ENCODE measurements around the gene RASGEF1B.

RASGEF1B gene

DNA sequence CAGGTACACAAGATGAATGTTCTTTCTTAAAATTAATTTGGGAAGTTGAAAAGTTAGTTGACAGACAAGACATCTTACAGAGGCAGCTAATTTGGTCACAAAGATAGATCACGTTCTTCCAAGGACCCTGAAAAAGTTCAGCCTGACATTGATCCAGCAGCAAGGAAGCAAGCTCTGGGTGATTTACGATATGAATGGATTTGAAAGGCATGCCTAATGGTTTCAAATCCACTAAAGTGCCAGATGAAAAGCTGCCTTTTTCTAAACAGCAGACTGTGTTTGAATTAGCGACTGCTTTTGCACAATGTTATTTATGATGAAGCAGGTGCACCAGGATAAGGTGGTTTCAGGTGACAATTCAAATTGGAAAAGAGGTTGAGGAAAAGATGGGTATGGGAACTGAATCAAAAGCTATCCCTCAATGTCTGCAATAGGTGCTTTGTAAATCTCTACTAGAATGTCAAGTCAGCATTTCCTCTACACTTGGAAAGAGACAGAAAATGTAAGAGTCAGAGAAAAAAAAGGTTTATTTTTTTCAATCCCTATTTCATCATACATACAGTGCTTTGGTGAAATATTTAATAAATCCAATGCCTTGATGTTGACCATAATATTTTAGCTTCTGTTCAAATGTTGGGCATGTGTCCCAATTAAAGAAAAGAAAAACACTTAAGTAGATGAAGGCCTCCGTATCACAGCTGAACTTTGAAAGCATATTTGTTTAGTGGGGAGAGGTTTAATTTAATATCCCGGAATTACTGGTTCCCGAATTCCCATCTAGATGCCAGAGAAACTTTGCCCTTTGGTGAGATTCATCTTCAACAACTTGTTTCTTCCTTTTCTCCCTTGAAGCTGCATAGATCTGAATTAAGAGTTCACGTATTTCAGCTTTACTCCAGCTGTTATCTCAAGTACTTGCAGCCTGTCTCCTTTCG is 6.0 kb downstream of the RASGEF1B start:
- DNase-seq, result no peak

DNA sequence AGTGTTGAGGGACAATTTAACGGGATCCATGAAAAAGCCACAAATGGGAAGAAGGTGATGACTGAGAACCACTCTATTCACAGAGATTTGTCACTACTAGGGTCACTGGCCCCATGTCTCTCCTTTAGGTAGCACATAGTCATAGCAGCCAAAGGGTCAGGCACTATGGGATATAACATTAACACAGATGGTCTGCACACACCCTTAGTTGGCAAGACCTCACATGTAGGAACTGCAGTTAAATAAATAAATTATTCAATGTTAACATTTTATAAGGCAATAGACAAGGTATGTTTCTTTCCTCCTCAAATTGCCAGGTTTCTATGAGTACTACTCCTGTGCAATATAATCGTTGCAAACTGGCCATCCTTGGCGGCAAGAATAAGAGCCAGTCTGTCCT is 10.9 kb downstream of the RASGEF1B start:
- no peak for DNase-seq

DNA sequence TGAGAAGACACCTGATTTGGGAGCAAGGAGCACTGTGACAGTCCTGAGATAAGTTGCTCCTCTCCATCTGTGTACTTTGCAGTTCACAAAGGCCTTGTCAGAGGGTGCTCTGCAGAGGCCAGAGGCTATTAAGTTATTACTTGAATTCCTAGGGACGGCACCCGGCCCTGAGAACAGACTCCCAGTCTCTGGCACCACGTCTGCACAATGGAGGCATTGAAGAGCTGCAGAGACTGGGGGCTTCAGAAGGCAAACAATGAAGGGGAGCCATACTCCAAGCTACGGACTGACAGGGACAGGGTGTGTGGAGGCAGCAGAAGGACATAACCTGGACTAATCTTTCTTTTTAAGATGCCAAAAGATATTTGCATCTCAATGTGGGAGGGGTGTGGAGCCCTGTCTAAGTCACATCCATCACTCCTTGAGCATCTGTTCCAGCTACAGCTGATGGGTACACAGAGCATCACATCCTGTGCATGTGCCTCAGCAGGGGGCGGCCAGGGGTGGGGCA is 11.5 kb downstream of the RASGEF1B start:
- no peak for DNase-seq

DNA sequence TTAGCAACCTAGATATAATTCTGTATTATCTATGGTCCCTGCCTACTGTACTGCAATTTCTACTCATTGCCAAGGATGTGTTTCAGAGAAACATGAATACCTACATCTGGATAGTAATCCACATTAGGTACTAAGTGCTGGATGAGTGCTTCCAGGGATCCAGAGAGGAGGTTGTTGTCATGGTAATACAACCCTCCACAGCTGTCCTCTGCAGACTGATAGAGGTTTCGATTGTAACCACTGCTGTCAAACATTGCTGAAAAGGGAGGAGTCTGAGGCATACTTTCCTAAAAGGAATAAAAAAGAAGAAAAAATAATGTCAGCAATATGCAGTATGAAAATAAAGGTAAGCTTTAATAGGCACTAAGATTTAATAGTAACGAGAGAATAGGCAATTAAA is 12.5 kb downstream of the RASGEF1B start:
- DNase-seq, result no peak

DNA sequence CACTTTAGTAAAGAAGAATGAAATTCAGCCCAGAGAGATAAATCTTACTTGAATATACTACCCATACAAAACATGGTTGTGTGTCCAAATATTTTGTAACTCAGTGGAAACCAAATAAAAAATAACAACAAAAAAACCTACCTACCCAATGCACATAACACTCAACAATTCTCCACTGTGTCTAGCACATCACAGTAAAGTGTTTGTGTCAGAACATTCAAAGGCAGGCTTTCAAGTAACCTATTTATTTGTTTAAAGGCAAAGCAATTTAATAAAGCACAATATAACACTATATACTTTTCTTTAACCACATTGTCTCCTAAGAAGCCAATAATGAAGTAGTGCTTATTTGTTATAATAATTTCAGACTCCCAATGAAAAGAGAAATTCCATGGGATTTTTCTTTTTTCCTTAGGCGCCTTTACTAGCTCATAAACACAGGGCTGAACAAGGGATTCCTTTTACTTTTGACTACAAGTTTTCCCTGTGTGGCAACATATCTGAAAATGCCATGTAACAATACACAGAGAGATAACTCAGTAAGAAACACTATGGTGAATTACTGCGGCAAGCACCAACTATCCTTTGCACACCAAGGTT is 13.7 kb downstream of the RASGEF1B start:
- DNase-seq, result no peak

DNA sequence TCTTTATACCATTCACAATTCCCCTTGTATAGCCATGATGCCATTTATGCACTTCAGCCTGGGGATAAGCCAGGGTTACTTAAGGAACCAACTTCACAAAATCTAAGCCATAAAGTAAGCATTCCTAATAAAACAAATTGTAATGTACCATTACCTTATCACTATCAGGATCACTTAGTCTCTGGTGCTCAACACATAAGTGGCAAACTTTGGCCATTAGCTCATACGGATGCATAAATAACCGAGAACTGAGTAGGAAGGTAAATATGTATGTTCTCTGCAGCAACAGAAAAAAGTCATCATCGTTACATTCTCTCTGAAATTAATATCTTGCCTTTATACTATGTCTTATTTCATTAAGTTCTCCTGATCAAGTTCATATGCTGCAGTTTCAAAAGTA is 14.4 kb downstream of the RASGEF1B start:
- DNase-seq, result no peak

DNA sequence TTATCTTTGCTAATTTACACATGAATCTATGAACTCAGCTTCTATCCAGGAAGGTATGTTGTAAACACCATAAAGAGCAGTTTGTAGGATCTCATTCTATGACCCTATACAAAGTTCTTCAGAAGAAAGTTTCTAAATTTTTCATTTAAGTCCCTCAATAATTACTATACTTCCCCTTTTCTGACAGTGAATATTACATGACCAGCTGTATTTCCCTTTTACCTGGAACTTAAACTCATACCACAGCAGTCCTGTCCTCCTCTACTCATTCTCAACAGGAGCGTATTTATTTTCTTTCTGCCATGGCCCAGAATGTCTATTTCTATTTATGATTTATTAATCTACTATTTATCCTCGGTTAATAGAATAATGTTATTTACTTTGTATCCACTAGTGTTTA is 15.8 kb downstream of the RASGEF1B start:
- no peak for DNase-seq

DNA sequence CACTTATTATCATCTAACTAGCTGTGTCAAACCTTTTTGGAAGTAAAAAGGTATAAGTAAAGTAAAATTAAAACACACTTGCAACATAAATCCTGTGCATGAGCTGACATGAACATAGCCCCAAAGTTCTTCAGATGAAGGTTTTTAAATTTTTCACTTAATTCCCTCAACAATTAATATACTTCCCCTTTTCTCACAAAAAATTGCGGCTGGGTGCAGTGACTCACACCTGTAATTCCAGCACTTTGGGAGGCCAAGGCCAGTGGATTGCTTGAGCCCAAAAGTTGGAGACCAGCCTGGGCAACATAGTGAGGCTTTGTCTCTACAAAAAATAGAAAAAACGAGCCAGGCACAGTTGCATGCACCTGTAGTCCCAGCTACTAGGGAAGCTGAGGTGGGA is 16.8 kb downstream of the RASGEF1B start:
- no peak for DNase-seq

DNA sequence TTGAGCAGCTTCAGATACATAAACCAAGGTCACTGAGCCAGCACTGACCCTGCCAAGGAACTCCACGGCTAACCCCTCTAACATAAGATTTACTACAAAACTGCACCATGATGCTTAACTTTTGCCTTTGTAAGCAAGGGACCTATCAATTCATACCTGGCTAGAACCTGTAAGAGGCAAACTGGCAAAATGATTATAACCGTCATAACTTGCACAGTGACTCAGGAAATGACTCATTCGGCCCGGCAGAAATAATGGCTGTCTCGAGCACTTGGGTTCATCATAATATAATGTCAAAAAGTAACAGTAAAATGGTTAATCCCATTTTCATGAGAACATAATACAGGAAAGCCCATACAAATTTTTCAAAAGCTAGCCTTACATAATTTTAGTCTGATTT is 17.2 kb downstream of the RASGEF1B start:
- no peak for DNase-seq

DNA sequence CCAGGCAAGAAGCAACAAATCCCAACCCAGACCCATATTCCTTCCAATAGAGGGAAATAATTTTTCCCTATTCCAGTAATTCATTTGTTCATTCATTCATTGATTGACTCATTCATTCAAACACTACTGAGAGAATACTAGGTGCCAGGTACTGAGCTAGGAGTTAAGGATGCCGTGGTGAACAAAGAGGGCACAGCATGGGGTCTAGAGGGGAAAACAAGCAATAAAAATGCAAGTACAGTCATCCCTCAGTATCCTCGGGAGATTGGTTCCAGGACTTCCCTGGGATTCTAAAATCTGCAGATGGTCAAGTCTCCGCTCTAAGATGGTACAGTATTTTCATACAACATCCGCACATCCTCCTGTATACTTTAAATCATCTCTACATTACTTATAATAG is 18.7 kb downstream of the RASGEF1B start:
- DNase-seq, result no peak

DNA sequence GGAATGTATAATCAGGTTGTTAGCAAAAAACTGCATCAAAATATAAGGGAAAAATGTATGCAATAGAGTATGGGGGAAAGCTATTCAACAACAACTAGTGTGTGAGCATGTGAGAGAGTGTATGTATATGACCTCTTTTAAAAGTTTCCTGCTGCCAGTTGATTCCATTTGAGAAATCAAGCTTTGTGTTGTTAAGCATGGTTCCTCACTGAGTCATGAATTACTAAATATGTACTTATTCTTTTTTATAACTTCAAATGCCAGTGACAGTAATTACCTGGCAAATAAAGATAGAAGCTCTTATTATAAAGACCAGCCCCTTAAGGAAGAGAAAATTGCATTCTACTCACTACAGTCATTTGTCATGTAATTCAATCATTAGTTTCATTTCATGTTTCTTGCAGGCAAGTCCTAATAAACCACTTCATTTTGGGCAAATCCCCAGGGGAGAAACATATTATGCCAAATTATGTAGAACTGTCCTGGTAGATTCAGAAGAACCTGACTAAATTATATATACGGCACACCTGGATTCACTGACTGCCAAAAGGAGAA is 19.2 kb downstream of the RASGEF1B start:
- no peak for DNase-seq

DNA sequence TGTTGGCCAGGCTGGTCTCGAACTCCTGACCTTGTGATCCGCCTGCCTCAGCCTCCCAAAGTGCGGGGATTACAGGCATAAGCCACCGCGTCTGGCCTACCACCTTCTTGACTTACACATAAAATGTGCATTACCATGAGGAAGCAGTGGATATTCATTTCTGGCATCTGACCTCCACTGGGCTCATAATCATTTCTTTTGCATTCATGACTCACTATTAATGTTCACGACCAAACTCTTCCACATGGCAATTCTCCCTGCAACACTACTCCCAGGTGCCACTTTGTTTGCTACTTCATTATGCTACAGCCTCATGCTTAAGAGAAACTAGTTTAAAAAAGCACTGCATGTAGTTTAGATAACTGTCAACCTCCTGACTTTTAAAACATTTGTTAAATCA is 22.7 kb downstream of the RASGEF1B start:
- no peak for DNase-seq

DNA sequence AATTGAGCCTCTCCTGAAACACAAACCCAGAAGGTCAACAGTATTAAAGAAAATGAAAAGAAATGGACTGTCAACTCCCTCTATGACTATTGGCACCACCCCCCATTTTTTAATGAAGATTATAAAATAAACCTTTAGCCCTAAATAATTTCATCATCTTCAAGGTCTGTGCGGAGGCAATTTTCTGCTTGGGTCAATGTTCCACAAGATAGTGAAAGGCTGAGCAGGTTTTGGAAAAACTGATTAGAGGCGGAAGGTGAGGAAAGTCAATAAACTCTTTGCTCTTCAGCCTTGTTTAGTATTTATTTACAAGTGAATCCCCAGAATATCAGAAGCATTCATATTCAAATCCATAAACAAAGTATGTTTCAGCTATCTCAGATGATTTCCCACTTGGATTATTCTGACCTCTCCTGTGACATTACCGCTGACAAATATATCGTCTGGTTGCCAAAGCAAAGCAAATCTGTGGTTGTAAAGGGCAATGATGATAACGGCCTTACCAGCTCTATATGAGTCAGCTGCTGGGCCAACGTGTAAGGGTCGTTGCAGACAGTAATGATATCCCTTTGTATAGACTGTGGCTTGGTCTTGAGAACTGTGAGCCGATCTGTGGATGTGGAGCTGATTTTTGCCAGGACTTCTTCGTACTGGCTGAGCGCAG is 24.0 kb downstream of the RASGEF1B start:
- DNase-seq, result no peak

DNA sequence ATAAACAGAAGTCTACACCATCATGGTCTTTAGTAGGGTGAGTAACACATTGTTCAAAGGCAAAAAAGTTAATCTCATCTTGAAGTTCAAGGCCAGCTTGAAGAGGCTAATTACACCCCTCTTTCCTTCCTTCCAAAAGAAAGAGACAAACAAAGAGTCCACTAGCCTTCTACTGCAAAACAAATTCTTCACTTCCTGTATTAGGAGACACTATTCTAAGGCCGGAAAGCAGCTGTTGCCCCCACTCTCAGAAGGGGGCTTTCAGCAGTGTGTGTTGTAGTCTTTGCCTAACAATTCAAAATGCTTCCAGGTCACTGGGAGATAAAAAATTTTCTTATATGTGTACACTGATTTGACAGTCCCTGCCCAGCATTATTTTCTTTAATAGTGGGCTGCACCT is 25.1 kb downstream of the RASGEF1B start:
- no peak for DNase-seq

DNA sequence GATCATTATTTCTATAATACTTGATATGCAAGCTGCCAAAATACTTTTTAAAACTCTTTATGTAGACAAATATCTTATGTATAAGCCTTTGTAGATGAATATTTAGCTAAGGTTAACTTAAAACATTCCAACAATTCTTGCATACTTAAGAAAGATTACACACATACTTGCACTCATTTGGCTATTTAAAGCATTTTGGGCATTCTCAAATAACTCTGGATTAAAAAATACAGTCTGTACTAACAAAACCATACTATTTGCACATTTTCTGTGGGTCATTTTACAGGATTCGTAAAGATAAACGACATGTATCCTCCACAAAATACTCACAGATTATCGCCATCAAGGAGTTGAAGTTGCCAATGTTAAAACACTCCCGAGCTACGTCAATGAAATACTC is 26.5 kb downstream of the RASGEF1B start:
- DNase-seq, result no peak

DNA sequence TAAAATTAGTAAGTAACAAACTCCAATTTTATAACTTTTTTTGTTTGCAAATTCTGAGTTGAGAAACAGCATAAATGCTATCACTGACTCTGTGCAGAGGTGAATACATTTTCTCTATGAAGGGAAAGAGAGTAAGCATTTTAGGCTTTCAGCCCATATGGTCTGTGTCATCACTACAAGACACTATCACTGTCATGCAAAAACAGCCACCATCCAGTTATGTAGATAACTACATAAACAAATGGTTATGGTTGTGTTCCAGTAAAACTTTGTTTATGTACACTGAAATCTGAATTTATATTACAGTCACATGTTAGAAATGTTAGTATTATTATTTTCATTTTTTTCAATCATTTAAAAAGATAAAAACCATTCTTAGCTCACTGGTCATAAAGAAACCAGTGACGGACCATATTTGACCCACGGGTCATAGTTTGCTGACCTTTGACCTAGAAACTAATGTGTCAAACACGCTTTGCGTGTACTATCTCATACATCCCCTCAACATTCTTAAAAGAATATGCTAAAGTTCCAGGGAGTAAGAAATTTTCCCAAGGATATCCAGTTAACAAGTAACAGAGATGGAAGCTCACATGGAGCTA is 29.1 kb downstream of the RASGEF1B start:
- no peak for DNase-seq

DNA sequence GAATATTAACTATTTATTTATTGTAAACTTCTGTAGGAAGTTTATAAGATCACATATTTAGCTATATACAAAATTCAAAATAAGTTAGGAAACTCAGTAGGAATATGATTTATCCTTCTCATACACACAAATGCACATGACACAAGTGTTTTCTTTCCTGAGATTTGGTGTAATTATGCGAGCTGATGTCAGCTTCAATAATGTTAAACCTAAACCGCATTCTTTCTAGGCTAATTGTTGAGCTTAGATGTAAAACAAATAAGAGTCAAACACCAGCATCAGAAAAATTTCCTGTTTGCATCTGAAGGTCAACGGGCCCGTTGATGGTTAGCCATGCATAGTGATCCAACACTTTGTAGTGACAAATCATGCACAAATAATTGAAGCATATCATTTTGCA is 30.8 kb downstream of the RASGEF1B start:
- DNase-seq, result no peak

DNA sequence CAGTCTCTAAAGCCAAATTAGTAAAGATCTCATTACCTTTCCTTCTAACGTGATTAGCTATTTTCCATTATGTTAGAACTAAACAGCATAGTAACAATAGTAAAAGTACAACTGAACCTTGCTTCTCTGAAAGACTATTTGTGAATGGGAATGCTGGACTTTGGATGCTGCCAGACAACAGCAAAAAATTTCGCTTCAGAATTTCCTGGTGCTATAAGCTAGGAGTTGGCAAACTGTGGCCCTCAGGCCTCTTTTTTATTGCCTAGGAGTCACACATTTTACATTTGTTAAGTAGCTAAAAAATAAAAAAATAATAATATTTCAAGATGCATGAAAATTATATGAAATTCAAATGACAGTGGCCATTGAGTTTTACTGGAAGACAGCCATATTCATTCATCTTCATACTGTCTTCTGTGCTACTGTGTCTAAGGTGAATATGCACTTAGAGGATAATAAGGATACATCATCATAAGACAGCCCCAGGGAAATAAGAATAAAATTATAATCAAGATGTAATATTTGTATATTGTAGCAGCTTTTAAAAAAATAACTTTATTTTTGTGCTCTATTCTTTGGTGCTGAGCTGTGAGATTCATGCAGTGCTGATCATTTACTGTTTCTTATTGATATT is 34.6 kb downstream of the RASGEF1B start:
- DNase-seq, result no peak

DNA sequence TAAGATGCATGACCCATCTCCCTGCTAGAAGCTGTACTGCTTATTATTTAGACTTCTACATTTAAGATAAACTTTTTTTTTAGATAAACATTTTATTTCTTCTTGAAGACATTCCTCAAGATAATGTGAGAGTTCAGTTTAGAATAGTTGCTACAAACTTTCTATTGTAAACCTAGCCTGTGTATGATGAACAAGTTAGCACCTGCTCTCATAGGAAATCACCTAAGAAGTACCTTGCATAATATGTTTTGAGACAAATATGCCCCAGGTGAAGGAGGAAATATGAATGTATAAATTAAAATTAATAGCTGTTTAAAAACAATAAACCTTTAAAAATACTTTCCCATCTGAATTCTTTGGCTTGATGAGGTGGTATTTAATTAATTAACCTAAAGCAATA is 35.6 kb downstream of the RASGEF1B start:
- no peak for DNase-seq

DNA sequence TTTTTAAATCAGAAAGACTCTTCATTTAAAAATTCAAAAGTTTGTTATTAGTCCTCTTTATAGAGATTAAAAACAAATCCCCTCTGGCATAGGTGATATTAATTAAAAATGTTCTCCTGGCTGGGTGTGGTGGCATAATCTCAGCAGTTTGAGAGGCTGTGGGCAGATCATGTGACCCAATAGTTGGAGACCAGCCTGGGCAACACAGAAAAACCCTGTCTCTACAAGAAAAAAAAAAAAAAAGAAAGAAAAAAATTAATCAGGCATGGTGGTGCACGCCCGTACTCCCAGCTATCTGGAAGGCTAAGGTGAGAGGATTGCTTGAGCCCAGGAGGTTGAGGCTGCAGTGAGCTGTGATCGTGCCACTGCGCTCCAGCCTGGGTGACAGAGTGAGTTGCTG is 38.9 kb downstream of the RASGEF1B start:
- DNase-seq, result no peak

DNA sequence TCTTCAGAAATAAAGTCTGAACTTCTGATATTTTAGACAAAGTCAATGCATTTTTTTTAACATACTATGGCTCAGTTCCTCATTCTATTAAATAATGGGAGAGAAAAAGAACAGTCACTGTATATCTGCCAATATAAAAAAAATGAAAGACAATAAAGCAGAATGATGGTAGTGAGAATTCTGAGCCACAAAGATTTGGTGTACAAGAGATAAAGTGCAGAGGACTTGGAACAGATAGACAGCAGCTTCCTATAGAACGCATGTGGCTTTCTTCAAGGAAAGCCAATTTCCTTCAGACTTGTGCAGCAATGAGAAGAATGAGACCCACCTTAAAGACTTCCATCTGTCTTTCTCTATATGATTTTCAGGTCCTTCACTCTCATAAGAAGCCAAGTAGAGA is 39.7 kb downstream of the RASGEF1B start:
- DNase-seq, result no peak

DNA sequence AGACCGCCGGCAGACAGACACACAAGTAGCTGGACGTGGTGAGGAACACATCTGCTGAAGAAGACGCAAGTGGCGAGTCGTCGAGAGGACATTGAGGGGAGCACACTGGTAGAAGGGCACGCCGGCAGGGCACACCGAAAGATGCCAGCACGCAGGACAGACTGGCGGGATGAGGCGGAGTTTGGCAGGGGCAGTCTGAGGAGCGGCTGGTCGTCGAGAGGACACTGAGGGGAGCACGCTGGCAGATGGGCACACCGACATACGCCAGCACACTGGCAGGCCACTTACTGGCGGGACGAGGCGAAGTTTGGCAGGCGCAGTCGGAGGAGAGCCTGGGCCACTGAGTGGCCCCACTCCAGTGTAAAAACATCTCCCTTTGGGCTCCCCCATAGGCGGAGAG is 42.1 kb downstream of the RASGEF1B start:
- DNase-seq, result no peak

DNA sequence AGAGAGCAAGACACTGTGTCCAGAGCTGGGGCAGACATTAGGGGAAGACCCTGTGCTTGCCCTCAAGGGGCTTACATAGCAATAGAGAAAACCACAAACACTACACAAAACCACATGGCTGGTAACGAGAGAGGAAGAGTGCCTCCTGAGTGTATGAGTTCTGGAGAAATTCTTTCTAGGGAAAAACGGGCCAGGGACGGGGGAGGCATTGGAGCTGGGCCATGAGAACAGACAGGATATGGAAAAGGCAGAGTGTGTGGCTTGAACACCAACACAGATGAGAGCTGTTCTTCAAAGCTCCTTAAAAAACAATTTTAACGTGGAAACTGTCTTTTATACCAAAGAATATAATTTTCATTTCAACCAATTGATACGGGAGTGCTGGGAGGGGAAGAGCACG is 42.7 kb downstream of the RASGEF1B start:
- no peak for DNase-seq

All from T-helper 9 cell (primary cell).